GM19240 (cell line): Measurements from ENCODE around the gene TMEM151A.

ENCODE experiments used
- DNase-seq: peaks from one replicate; pipeline ENCODE4 v3.0.0; 2011; ENCODE audit warnings: low spot score; ENCODE audit not compliant: insufficient read length

The TMEM151A gene

GRCh38 chr11:66283461-66284105 lies 8.1 kb upstream of the TMEM151A start:
- no peak for DNase-seq

GRCh38 chr11:66284526-66285078 lies 7.1 kb upstream of the TMEM151A start:
- DNase-seq: no peak

GRCh38 chr11:66285250-66285947 lies 6.3 kb upstream of the TMEM151A start:
- DNase-seq: no peak

- no peak for DNase-seq
These were observed 5.0 kb upstream of the TMEM151A start for GRCh38 chr11:66286699-66287098.

GRCh38 chr11:66287211-66287888 lies 4.3 kb upstream of the TMEM151A start:
- DNase-seq: no peak

- DNase-seq: no peak
These were observed 3.6 kb upstream of the TMEM151A start for GRCh38 chr11:66287889-66288670.

GRCh38 chr11:66288671-66289547 lies 2.8 kb upstream of the TMEM151A start, which contains the start of gene YIF1A:
TSS of gene YIF1A (minus strand) at chr11:66289143. CDS start at chr11:66288985, 158 bp downstream.
- peak; percentile 100 for DNase-seq

GRCh38 chr11:66289548-66290329 lies 2.0 kb upstream of the TMEM151A start:
- peak; percentile 98 for DNase-seq

- no peak for DNase-seq
These were observed 1.4 kb upstream of the TMEM151A start for GRCh38 chr11:66290330-66290621.

- no peak for DNase-seq
These were observed 390 bp upstream of the TMEM151A start for GRCh38 chr11:66291303-66291705.

GRCh38 chr11:66292543-66293332 lies 1.0 kb downstream of the TMEM151A start:
- DNase-seq: no peak

GRCh38 chr11:66293352-66293751 lies 1.7 kb downstream of the TMEM151A start:
- DNase-seq: no peak

- no peak for DNase-seq
These were observed 2.3 kb downstream of the TMEM151A start for GRCh38 chr11:66293777-66294625.

- no peak for DNase-seq
These were observed 3.2 kb downstream of the TMEM151A start for GRCh38 chr11:66294626-66295620.

- no peak for DNase-seq
These were observed 5.9 kb downstream of the TMEM151A start for GRCh38 chr11:66297610-66298009.

- no peak for DNase-seq
These were observed 7.5 kb downstream of the TMEM151A start for GRCh38 chr11:66299186-66299585.

- no peak for DNase-seq
These were observed 11.0 kb downstream of the TMEM151A start for GRCh38 chr11:66302656-66303055.
